AG20443 (cell line): ENCODE measurements around the gene KTN1.
A peak's percentile ranks its signal among the peaks of the same experiment; 100 is the strongest.

Experiments used
- DNase-seq: peaks from one replicate; pipeline ENCODE4 v3.0.0; 2012; ENCODE audit warnings: low spot score, mixed read lengths

KTN1 gene

GRCh38 chr14:55713486-55713885 lies 133.5 kb downstream of the KTN1 start:
- no peak for DNase-seq

- peak; percentile 83 for DNase-seq
Measured at GRCh38 chr14:55715889-55716288, 135.9 kb downstream of the KTN1 start.

- no peak for DNase-seq
Measured at GRCh38 chr14:55717621-55718020, 137.6 kb downstream of the KTN1 start.

GRCh38 chr14:55718551-55718950 lies 138.5 kb downstream of the KTN1 start:
- DNase-seq: no peak

- DNase-seq: no peak
Measured at GRCh38 chr14:55720796-55721195, 140.8 kb downstream of the KTN1 start.

- DNase-seq: peak; percentile 55
Measured at GRCh38 chr14:55721353-55721752, 141.3 kb downstream of the KTN1 start.

GRCh38 chr14:55722054-55722453 lies 142.0 kb downstream of the KTN1 start:
- no peak for DNase-seq

GRCh38 chr14:55724736-55725135 lies 144.7 kb downstream of the KTN1 start:
- no peak for DNase-seq

- DNase-seq: no peak
Measured at GRCh38 chr14:55730592-55731310, 150.7 kb downstream of the KTN1 start.

- DNase-seq: no peak
Measured at GRCh38 chr14:55731311-55731872, 151.4 kb downstream of the KTN1 start.

GRCh38 chr14:55731881-55732498 lies 152.0 kb downstream of the KTN1 start:
- no peak for DNase-seq

- DNase-seq: no peak
Measured at GRCh38 chr14:55733599-55733998, 153.6 kb downstream of the KTN1 start.
